ENCODE data around the gene DDX52.
"Not testable (repeated sequence)": the region's sequence is repeated elsewhere in the genome, so short reads cannot be mapped to it uniquely, and the experiment has no call there.

The DDX52 gene

GRCh38 chr17:37651849-37652248 is 8.6 kb upstream of the DDX52 start:
- no peak for DNase-seq (ENCODE audit: low read depth)

- no peak for DNase-seq (ENCODE audit: low read depth)
These were observed 7.3 kb upstream of the DDX52 start for GRCh38 chr17:37650419-37651003.

GRCh38 chr17:37648555-37648954 is 5.3 kb upstream of the DDX52 start:
- DNase-seq (ENCODE audit: low read depth) = no peak

- DNase-seq (ENCODE audit: low read depth) = no peak
These were observed 4.6 kb upstream of the DDX52 start for GRCh38 chr17:37647856-37648255.

- no peak for DNase-seq (ENCODE audit: low read depth)
These were observed 623 bp upstream of the DDX52 start for GRCh38 chr17:37643869-37644268.

- no peak for DNase-seq (ENCODE audit: low read depth)
These were observed 565 bp downstream of the DDX52 start for GRCh38 chr17:37642681-37643080.

- no peak for DNase-seq (ENCODE audit: low read depth)
These were observed 3.2 kb downstream of the DDX52 start for GRCh38 chr17:37640015-37640414.

GRCh38 chr17:37637956-37638355 is 5.3 kb downstream of the DDX52 start:
- DNase-seq (ENCODE audit: low read depth) = no peak

- DNase-seq (ENCODE audit: low read depth) = not testable (repeated sequence)
These were observed 26.8 kb downstream of the DDX52 start for GRCh38 chr17:37616430-37616829.

GRCh38 chr17:37614823-37615222 is 28.4 kb downstream of the DDX52 start:
- DNase-seq (ENCODE audit: low read depth) = no peak

- no peak for DNase-seq (ENCODE audit: low read depth)
These were observed 28.9 kb downstream of the DDX52 start for GRCh38 chr17:37614391-37614790.

GRCh38 chr17:37610971-37611370 is 32.3 kb downstream of the DDX52 start:
- no peak for DNase-seq (ENCODE audit: low read depth)

GRCh38 chr17:37610041-37610420 is 33.2 kb downstream of the DDX52 start:
- DNase-seq (ENCODE audit: low read depth) = not testable (repeated sequence)

GRCh38 chr17:37609170-37610040 is 33.8 kb downstream of the DDX52 start, which contains the start of gene SYNRG:
TSS of gene SYNRG (minus strand) at chr17:37609418. CDS start at chr17:37609355, 63 bp downstream.
- peak; percentile 94 for DNase-seq (ENCODE audit: low read depth)

GRCh38 chr17:37608351-37609169 is 34.7 kb downstream of the DDX52 start:
- no peak for DNase-seq (ENCODE audit: low read depth)

GRCh38 chr17:37607637-37608331 is 35.5 kb downstream of the DDX52 start:
- no peak for DNase-seq (ENCODE audit: low read depth)

- no peak for DNase-seq (ENCODE audit: low read depth)
These were observed 37.3 kb downstream of the DDX52 start for GRCh38 chr17:37605813-37606505.

GRCh38 chr17:37605081-37605480 is 38.2 kb downstream of the DDX52 start:
- DNase-seq (ENCODE audit: low read depth) = no peak

- DNase-seq (ENCODE audit: low read depth) = no peak
These were observed 38.7 kb downstream of the DDX52 start for GRCh38 chr17:37604556-37604955.

GRCh38 chr17:37598145-37598544 is 45.1 kb downstream of the DDX52 start:
- no peak for DNase-seq (ENCODE audit: low read depth)

GRCh38 chr17:37592291-37592690 is 51.0 kb downstream of the DDX52 start:
- no peak for DNase-seq (ENCODE audit: low read depth)

All from activated T-helper 9 cell treated with anti-CD3 and anti-CD28 coated beads, Interleukin-2, amount 50 U/mL, for 16 hours (primary cell).